Stimulated activated CD8-positive, alpha-beta memory T cell treated with anti-CD3 and anti-CD28 coated beads, Interleukin-4, amount 100 ng/mL, for 1 hour (primary cell): Measurements from ENCODE around the gene CYP27A1.

ENCODE experiments used
- DNase-seq, 2 donors: peaks; one replicate each; pipeline ENCODE4 v3.0.0-alpha.2; 2020; ENCODE audit warnings: low read depth in 2 of 2, low spot score in 1 of 2

Gene CYP27A1

DNA sequence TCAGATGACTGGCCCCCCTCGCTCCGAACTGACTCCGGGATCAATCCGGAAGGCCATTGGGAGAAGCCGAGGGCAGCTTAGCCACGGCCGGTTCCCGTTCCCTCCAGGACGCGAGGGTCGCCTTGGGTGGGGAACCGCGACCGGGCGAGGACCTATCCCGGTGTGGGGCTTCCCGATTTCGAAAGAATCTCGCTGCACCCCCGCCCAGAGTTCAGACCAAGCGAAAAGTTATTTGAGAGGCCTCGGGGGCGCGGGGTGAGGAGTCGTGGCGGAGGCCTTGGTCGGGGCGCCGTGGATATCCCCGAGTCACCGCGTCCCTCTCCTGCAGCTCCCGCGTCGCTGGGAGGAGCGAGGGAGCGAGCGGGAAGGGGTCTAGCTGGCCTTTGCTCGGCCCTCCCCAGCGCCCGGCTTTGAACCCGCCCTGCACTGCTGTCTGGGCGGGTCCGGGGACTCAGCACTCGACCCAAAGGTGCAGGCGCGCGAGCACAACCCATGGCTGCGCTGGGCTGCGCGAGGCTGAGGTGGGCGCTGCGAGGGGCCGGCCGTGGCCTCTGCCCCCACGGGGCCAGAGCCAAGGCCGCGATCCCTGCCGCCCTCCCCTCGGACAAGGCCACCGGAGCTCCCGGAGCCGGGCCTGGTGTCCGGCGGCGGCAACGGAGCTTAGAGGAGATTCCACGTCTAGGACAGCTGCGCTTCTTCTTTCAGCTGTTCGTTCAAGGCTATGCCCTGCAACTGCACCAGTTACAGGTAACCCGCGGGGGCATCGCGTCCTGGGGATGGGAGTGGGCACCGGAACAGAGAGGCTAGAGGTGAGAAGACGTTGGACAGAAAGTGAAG is at the start of gene CYP27A1:
CYP27A1 (plus strand) TSS at position 457 of the 837 bp plus-strand sequence; CDS start at position 493, 36 bp downstream.
- no peak for DNase-seq

DNA sequence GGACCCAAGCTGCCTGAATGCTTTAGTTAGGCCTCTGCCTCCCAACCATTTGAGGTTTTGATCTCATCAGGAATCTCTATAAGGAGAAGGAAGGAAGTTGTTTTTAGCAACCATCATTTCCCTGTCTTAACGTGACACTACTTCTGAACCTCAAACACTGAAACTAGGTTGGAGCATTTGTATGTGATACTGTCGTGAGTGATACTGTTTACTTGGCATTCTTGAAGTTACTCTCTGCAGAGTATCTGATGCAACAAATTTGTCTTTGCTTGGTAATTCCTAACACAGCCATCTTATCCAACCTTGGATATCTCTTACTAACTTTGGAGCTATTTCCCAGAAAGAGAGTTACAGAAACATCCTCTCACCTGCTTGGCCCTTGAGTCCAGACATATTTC is 49.2 kb upstream of the CYP27A1 start:
- no peak for DNase-seq

DNA sequence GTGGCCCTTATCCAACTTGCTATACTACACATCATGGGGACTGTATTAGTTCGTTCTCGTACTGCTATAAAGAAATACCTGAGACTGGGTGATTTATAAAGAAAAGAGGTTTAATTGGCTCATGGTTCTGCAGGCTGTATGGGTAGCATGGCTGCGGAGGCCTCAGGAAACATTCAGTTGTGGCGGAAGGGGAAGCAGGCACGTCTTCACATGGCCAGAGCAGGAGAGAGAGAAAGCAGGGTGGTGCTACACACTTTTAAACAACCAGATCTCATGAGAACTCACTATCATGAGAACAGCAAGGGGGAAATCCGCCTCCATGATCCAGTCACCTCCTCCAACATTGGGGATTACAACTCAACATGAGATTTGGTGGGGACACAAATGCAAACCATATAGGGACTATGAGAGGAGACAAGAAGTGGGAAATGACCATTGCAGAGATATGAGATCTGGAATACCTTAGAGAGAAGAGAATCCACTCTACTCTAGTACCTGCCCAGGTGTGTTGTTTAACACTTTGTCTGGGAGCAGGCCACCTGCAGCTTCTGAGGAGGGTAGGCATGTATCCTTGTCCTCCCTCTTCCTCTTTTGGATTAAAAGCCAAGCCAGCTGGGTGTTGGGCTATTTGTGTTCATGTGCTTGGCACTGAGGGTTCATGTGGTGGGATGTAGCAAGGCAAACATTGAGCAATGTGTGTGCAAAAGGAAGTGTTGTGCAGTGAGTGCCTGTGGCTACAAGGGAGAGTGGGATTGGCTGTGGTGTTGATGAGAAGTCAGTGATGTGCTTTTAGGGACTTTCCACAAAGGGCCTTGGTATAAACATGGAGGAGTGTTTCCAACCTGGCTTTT is 48.6 kb upstream of the CYP27A1 start:
- DNase-seq: no peak

DNA sequence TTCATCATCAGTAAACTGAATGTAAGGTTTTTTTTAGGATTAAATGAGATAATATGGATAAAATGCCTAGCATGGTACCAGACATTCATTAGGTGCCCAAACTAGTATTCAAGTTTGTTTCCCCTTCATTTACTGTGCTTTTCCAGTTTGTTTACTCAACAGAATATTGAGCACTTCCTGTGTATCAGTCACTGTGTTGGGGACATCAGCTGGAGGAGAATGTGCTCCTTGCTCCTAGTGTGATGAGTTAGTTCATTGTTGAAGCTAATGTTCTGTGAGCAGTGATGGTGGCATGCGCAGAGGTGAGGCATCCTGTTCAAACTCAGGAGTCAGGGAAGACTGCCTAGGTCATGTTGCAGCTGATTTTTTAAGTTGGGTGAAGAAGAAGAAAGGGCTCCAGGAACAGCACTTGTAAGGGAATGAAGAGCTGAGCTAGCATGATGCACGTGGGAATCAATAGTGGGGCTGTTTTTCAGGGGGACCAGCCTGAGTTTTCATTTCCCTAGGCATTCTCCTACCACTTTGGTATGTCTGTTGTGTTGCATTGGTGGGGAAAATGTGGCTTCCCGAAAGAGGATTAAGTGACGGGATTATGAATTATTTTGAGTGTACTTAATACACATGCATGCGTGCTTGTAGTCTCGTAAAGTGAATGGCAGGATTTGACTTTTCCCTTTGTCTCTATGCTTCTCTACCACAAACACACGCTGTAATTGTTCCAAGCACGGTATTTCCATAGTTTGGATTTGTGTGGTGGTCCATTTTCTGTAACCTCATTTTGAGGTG is 47.6 kb upstream of the CYP27A1 start:
- no peak for DNase-seq

DNA sequence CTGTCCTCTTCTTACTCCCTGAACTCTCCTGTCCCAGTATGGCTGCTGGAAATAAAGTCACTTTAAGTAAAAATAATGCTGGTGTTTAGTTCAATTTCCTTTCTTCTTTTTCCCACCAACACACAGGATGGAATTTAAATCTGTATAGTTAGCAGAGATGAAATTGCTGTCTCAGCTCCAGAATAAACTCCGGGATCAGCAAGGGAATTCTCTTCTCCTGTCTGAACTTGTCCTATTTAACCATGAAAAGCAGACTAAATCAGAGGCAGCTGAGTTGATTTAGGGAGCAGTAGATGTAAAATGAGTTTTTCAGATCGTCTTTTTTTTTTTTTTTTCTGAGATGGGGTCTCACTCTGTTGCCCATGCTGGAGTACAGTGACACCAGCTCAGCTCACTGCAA is 45.4 kb upstream of the CYP27A1 start:
- no peak for DNase-seq

DNA sequence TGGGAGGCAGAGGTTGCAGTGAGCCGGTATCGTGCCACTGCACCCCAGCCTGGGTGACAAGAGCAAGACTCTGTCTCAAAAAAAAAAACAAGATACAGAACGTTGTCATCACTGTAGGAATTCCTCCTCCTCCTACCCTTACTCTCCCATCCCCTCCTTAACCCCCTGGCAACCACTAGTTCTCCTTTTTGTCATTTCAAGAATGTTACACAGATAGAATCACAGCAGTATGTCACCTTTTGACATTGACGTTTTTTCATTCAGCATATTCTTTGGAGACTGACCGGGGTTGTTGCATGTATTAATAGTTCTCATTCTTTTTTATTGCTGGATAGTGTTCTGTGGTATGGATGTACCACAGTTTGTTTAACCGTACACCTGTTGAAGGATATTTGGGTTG is 38.9 kb upstream of the CYP27A1 start:
- DNase-seq: no peak

DNA sequence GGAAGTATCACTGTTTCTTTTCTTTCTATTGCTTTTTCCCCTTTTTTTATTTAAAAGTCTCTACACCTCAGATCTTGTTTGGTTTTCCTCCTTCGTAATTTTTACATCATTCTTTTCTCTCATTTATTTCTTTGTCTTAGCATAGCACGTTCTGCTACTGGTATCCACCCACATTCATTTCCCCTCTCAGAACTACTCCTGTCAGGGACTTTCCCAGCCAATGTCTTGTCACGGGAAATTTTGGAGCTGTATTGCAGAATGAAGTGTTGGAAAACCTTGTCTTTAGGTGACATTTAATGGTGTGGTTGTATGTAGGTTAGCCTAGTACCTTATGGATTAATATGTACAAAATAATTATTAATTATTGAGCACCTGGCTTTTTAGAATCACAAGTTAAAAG is 37.3 kb upstream of the CYP27A1 start:
- DNase-seq: no peak

DNA sequence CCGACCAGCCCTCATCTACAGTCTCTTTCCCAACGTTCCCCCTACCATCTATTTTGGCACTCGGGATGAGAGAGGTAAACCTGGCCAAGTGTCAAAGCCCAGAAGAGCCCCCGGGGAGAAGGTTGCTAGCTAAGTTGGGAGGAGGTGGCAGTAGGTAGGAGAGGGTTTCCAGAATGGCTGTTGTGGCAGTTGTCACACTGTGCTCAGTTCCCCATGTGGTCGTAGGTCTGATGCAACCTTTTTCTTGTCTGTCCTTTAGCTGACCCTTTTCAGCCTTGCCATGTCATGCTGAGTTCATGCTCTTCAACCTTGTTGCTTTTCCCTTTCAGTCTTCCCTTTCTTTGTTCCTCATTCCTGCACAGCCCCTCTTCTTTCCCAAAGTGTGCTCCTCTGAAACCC is 36.8 kb upstream of the CYP27A1 start:
- no peak for DNase-seq

DNA sequence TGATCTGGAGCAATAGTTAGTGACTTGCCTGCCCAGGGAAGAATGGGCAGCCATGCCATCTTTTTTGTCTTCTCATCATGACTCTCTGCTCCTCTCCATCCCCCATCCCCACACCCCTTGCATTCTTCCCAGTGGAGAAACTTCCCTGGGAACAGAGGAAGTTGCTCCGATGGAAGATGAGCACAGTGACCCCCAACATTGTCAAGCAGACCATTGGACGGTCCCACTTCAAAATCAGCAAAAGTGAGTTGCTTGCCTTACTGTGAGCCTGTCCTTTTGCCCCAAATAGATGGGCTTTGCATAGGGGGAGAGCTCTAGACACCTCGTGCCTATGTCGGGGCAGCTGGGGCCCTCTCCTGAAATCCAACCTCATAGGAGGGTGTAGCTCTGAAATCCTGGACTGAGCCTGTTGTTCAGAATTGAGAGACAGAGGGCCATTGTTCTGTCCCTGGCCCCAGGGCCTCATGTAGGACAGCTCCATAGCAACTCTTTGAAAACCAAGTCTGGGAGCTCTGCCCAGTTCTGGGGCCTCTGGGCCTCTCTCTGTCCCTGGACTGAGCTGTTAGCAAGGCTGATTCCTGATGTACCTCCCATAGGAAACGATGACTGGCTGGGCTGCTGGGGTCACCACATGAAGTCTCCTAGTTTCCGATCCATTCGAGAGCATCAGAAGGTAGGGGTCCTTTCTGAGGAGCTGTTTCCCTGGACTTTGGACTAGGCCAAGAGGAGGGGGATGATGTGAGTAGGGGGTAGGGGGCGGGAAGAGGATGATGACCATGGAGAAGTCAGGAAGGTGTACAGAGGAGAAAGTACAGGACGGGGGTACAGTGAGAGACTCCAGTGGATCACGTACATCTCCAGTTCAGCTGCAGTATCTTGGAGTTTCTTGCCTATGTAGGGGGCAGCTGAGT is 36.1 kb upstream of the CYP27A1 start:
- no peak for DNase-seq

DNA sequence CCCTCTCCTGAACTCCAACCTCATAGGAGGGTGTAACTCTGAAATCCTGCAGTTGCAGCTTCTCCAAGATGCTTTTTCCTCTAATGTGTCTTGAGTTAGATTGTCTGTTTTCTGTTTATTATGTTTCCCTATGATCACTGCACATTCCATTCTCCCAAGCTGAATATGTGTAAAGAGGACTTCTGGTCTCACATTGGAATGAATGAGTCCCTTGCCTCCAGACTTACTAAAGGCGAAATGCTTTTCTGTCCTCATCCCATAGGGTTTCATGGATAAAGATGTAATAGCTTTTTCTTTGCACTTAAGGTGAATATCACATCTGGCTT is 35.5 kb upstream of the CYP27A1 start:
- DNase-seq: no peak

DNA sequence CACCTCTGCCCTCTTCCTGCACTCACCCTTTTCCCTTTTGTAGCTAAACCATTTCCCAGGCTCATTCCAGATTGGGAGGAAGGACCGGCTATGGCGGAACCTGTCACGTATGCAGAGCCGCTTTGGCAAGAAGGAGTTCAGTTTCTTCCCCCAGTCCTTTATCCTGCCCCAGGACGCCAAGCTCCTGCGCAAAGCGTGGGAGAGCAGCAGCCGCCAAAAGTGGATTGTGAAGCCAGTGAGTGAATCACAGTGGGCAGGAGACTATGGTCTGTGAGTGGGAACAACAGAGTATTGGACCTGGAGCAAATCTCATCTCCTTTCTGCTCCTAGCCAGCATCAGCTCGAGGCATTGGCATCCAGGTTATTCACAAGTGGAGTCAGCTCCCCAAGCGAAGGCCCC is 35.0 kb upstream of the CYP27A1 start:
- no peak for DNase-seq

DNA sequence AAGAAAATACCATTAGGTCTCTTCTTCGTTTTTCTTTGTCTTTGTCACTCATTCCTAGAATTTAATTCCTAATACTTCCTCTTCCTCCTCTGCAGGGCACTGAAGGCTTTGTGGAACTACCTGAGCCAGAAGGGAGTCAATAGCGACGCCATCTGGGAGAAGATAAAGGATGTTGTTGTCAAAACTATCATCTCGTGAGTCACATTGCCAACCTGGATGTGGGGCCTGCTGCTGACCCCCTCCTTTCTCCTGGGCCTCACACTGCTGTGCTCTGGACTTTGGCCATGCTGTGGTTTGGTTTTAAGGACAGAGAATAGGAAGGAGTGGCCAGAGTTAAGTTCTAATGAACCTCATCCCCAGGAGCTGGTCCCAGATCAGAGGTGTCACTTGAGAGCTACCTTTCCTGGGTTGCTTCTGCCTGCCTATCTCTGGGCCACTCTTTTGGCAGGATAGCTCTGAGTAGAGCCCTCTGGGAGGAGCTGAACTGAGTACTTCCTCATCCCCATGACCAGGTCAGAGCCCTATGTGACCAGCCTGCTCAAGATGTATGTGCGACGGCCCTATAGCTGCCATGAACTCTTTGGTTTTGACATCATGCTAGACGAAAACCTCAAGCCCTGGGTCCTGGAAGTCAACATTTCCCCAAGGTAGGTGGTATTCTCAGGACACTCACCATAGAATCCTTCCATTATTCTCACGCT is 33.1 kb upstream of the CYP27A1 start:
- no peak for DNase-seq

DNA sequence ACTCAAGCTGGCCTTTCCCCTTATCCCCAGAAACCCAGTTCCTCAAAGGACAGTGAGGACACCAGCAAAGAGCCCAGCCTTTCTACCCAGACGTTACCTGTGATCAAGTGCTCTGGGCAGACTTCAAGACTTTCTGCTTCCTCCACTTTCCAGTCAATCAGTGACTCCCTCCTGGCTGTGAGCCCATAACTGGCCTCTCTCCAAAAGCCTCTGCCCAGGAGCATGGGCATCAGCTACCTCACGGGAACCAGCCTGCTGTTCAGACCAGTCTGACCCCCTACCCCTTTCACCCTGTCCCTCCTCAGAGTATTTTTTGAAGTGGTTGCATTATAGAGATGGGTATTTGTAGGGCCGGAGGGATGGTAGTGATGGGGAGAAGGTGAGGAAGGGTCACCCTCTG is 27.7 kb upstream of the CYP27A1 start:
- no peak for DNase-seq

DNA sequence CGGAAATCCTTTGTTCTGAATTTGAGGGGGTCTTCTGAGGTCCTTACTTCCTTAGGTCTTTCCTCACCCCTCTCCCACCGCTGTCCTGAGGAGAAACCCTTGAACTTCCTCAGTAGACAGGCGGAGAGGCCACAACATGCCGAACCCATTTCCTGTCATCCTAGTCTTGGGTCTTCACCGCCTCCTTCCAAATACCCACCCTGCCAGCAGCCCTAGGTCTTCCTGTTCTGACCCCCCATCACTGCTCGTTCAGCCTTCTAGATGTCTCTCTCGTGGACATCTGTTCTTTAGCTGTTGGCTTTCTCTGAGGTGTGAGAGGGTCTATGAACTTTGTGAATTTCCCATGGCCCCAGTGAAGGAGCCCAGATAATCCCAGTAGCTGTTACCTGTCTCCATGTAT is 27.2 kb upstream of the CYP27A1 start:
- DNase-seq: no peak

DNA sequence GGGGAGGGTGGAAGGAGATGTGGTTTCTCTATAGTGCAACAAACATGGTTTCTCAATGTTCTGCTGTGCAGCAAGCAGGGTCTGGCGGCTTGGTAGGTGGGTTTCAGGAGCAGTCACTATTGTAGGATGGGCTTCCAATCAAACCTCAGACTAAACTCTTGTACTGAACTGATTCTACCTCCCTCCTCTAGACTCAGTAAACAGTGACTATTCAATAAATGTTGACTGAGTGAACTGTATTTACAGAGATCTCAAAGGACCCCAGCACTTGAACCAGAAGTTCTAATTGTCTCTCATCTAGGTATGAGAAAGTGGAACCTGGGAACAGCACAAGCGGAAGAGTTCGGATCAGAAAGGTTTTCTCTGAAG is 26.8 kb upstream of the CYP27A1 start:
- DNase-seq: no peak

DNA sequence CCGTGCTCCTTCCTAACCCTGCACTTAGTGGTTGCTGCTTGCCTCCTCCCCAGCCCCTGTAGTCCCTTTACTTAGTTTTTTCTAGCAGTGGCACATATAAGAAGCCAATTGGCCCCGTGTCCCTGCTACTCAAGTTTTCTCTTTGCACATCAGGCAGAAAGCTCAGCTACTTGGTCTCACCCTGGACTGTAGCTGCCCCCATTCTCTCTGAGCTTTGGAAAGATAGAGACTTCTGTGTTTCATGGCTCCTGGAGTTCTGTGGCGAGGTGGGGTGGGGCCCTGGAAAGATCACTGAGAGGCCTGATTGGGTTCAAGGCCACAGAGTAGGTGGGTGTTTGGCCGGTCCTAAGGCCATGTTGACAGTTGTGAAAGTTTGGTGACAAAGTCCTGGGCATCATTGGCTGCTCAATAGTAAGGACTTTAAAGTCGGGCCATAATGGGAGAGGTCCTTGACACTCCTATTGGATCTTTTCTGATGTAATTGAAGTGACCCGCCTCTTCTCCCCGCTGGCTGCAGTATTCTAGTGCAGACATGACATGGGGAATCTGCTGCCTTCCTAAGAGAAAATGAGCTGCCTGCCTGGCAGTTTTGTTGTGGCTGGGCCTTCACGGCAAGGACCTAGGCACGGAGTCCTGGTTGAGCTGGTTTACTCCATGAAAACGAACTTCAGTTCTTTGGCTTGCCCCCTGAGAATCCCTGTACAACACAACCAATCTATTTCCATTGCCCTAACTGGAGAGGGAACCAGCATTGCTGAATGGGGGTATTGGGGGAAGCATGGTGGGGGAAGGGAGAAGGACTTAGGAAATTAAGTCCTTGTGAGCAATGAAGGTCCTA is 26.2 kb upstream of the CYP27A1 start:
- no peak for DNase-seq

DNA sequence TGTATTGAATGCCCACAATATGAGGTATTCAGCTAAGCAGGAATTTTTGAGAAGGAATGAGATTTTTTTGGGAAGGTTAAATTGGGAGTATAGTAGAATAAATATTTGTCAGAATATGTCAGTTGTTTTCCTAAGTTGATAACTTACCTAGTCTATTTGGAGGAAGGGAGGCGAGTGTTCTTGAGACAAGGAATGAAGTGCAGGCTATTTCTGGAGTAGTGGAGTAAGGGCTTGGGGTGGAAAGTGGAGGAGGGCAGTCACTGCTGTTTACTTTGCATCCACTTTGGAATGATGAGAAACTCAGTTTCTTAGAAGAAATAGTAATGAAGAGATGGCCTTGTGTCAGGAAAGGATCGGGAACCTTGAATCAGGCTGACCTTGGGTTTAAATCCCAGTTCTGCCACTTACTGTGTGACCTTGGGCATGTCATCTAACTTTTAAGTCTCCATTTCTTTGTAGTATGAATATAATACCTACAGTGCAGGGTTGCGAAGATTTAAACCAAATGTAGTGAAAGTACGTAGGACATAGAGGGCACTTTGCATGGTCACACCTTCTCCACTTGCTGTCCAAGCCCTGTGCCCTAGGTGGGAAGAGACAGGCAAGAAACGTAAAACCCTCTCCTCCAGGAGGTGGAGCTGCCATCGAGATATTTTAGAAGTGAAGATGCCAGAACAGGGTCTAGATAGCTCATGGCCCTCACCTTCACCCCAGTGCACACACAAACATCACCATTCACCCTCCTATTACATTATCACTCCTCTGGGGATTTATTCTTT is 25.2 kb upstream of the CYP27A1 start:
- no peak for DNase-seq

DNA sequence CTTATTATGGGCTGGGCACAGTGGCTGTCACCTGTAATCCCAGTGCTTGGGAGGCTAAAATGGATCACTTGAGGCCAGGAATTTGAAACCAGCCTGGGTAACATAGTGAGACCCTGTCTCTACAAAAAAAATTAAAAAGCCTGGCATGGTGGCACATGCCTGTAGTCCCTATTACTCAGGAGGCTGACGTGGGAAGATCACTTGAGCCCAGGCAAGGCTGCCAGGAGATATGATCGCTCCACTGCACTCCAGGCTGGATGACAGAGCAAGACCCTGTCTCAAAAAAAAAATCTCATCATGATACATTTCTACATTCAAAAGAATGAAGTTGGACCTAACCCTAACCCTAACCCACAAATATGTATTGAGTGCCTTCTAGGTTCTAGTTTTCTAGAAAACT is 20.2 kb upstream of the CYP27A1 start:
- no peak for DNase-seq
